A549 (cell line): ENCODE data around the gene SH3TC2. TPM values are rescaled to one million over a fixed set of nuclear protein-coding genes. Genes with fewer than 3 reads are reported as not detected.

ENCODE experiments used
- ATAC-seq, 2 experiments: fragments of 200-7000 bp in 1 of 2; fragments of >200 bp in 1 of 2; cut with Nextera tagmentation in 1 of 2; cut with Tn5 transposase in 1 of 2; 3 replicates each; pipeline versions ENCODE4 v1.8.0 to v1.9.1; 2018 to 2020; ENCODE audit warnings: mild to moderate bottlenecking in 1 of 2, moderate library complexity in 1 of 2
- CTCF ChIA-PET: fragments of 300-600 bp; sonication (Branson Sonifier 250); formaldehyde crosslinking; extraction: SDS; loops from one replicate; lab custom pipeline; 2021; ENCODE audit warnings: antibody characterized with exemption, inconsistent platforms; lab: Yijun Ruan, JAX
- POLR2A ChIA-PET: fragments of 350-600 bp; formaldehyde crosslinking; extraction: SDS; loops from one replicate; lab custom pipeline; 2021; ENCODE audit warnings: antibody characterized with exemption, inconsistent platforms; lab: Yijun Ruan, JAX
- DNase-seq, 2 experiments: peaks; one replicate each; pipeline versions ENCODE4 v3.0.0 to v3.0.0-alpha.2; 2011 to 2016; ENCODE audit warnings: low read depth in 1 of 2, low spot score in 1 of 2
- FAIRE-seq: peaks from 2 replicates; lab custom pipeline; 2011; peaks lifted over from hg19 to GRCh38; lab: Jason Lieb, UNC
- H3K27ac ChIP-seq, 2 experiments: fragments of >200 bp; sonication (Bioruptor Twin); formaldehyde crosslinking; 3 replicates each; pipeline ENCODE4 v1.5.1; 2016 to 2017
- H3K4me1 ChIP-seq: fragments of >200 bp; sonication (Bioruptor Twin); formaldehyde crosslinking; 3 replicates; pipeline ENCODE4 v1.6.1; 2016
- H3K4me2 ChIP-seq: fragments of >200 bp; sonication (Bioruptor Twin); formaldehyde crosslinking; 3 replicates; pipeline ENCODE4 v1.6.1; 2016
- H3K4me3 ChIP-seq: fragments of >200 bp; sonication (Bioruptor Twin); formaldehyde crosslinking; 3 replicates; pipeline ENCODE4 v1.5.1; 2016
- H3K9me3 ChIP-seq: fragments of >200 bp; sonication (Bioruptor Twin); formaldehyde crosslinking; 3 replicates; pipeline ENCODE4 v1.6.1; 2016
- ATOH8 ChIP-seq: fragments of 250-450 bp; sonication (Bioruptor Pico); IDR thresholded peaks from 2 replicates; pipeline ENCODE4 v1.5.0; 2020; ENCODE audit warnings: low read depth, mild to moderate bottlenecking, moderate library complexity
- BHLHE40 ChIP-seq: IDR thresholded peaks from 2 replicates; pipeline ENCODE4 v1.6.1; 2012; ENCODE audit warnings: low read depth, low read length, inconsistent platforms
- CBX2 ChIP-seq: fragments of 200-600 bp; sonication (generic); IDR thresholded peaks from 2 replicates; pipeline ENCODE4 v1.6.1; 2016; ENCODE audit warnings: low read depth, mild to moderate bottlenecking, borderline replicate concordance
- CBX8 ChIP-seq: fragments of 200-600 bp; sonication (generic); IDR thresholded peaks from 2 replicates; pipeline ENCODE4 v1.6.1; 2016
- CHD2 ChIP-seq: fragments of 150-350 bp; IDR thresholded peaks from 2 replicates; pipeline ENCODE4 v1.6.1; 2014; ENCODE audit warnings: low read length; ENCODE audit not compliant: partially characterized antibody
- EHF ChIP-seq: fragments of 250-450 bp; sonication (Bioruptor Pico); IDR thresholded peaks from 2 replicates; pipeline ENCODE4 v1.5.0; 2020; ENCODE audit warnings: mild to moderate bottlenecking
- ELK1 ChIP-seq: fragments of 150-350 bp; IDR thresholded peaks from 2 replicates; pipeline ENCODE4 v1.6.1; 2014; ENCODE audit warnings: low read depth, mild to moderate bottlenecking, low read length
- FOSB ChIP-seq: fragments of 250-450 bp; sonication (Bioruptor Pico); IDR thresholded peaks from 2 replicates; pipeline ENCODE4 v1.5.0; 2020; ENCODE audit warnings: mild to moderate bottlenecking, moderate library complexity
- HES2 ChIP-seq: fragments of >200 bp; sonication (Bioruptor Twin); formaldehyde crosslinking; IDR thresholded peaks from 2 replicates; pipeline ENCODE4 v1.6.1; 2016
- HOXA7 ChIP-seq: fragments of 250-450 bp; sonication (Bioruptor Pico); IDR thresholded peaks from 2 replicates; pipeline ENCODE4 v1.5.0; 2020; ENCODE audit warnings: mild to moderate bottlenecking, moderate library complexity
- HOXB13 ChIP-seq: fragments of 250-450 bp; sonication (Bioruptor Pico); IDR thresholded peaks from 2 replicates; pipeline ENCODE4 v1.5.0; 2020; ENCODE audit warnings: low read depth, mild to moderate bottlenecking, moderate library complexity
- NPAS2 ChIP-seq: fragments of 250-450 bp; sonication (Bioruptor Pico); IDR thresholded peaks from 2 replicates; pipeline ENCODE4 v1.8.0; 2022; ENCODE audit warnings: mild to moderate bottlenecking, moderate library complexity, borderline replicate concordance
- NR3C1 ChIP-seq: fragments of >200 bp; sonication (Bioruptor Twin); formaldehyde crosslinking; IDR thresholded peaks from 3 replicates; pipeline ENCODE4 v1.6.1; 2017
- PBX3 ChIP-seq: IDR thresholded peaks from 2 replicates; pipeline ENCODE4 v1.6.1; 2012
- PHF8 ChIP-seq: fragments of 200-600 bp; sonication (generic); IDR thresholded peaks from 2 replicates; pipeline ENCODE4 v1.6.1; 2016; ENCODE audit warnings: low read depth, mild to moderate bottlenecking, antibody characterized with exemption, moderate library complexity, borderline replicate concordance
- SMC3 ChIP-seq: fragments of >200 bp; sonication (Bioruptor Twin); formaldehyde crosslinking; IDR thresholded peaks from 3 replicates; pipeline ENCODE4 v1.6.1; 2018; ENCODE audit warnings: inconsistent platforms
- WGBS: methylation state at CpG from one replicate; pipeline ENCODE4 v1.1.6; 2017; ENCODE audit errors: missing lambda C conversion rate; 5-methylcytosine and 5-hydroxymethylcytosine counted together
- polyA plus RNA-seq, 4 experiments: library from polyadenylated mRNA; depleted of rRNA in 3 of 4; stranded (reverse); fragments of >200 nt; fragmentation: RNase III in 1 of 4; extraction: RNeasy Plus Mini Kit Qiagen cat#74134 plus additional on column Dnase treatment in 1 of 4; gene quantifications; 2 replicates in 3 of 4; 3 replicates in 1 of 4; pipeline ENCODE4 v1.2.3, GENCODE V29; 2011 to 2017

The SH3TC2 gene
- polyA plus RNA-seq, 2 of the 4 experiments (the other 2 are of a cell fraction), result 0.06 to 0.34 TPM

- no peak for TF ChIP-seq NPAS2 (CRISPR knock-in tag)
Observed at GRCh38 chr5:149011084-149011483, 51.8 kb downstream of the SH3TC2 start (continued).

GRCh38 chr5:149007174-149007573 lies 55.7 kb downstream of the SH3TC2 start:
- CTCF ChIA-PET, result interaction anchor here (0.7 to 12.7 kb wide), 10 partner anchors 13 to 274 kb away, joined by 3 to 113 read pairs (median 5); no protein-coding TSS in a partner anchor
- Histone ChIP-seq H3K9me3 (no peaks in the 10 kb centered on the region), H3K4me2 (no peak overlapping the region), H3K4me3 (no peak overlapping the region), H3K4me1 (peaks cover 13% of the 10 kb centered on the region), H3K27ac (no peak overlapping the region)
- FAIRE-seq (no peak), DNase-seq (no peak), ATAC-seq (no peak)
- no peak for TF ChIP-seq FOSB
- no peak for TF ChIP-seq CHD2
- TF ChIP-seq EHF (CRISPR knock-in tag), result no peak
- TF ChIP-seq ELK1, result no peak
- POLR2A ChIA-PET, result no interaction called here

GRCh38 chr5:149006426-149006825 lies 56.4 kb downstream of the SH3TC2 start:
- no peak overlapping the region for H3K27ac ChIP-seq
- no peak overlapping the region for H3K4me3 ChIP-seq
- TF ChIP-seq PHF8, result no peak
- TF ChIP-seq NR3C1, result no peak
- TF ChIP-seq CBX2, result no peak
- TF ChIP-seq BHLHE40, result no peak
- TF ChIP-seq SMC3, result no peak
- no peak for TF ChIP-seq ELK1
- TF ChIP-seq PBX3, result no peak
- no peak for TF ChIP-seq HOXB13 (CRISPR knock-in tag)
- no peak for TF ChIP-seq HOXA7 (CRISPR knock-in tag)
- TF ChIP-seq CBX8, result no peak
- no peak for TF ChIP-seq HES2
- TF ChIP-seq ATOH8 (CRISPR knock-in tag), result no peak
- FAIRE-seq (no peak), DNase-seq (no peak), ATAC-seq (no peak)
- no peaks in the 10 kb centered on the region for H3K9me3 ChIP-seq
- no peak overlapping the region for H3K4me2 ChIP-seq
- CTCF ChIA-PET, result interaction anchor here (0.6 to 12.7 kb wide), 9 partner anchors 14 to 273 kb away, joined by 3 to 113 read pairs (median 4); no protein-coding TSS in a partner anchor
- POLR2A ChIA-PET, result no interaction called here
- peaks cover 21% of the 10 kb centered on the region for H3K4me1 ChIP-seq
- 83% methylated on average over 1 of the region's 1 CpG for WGBS
